B cell (primary cell): ENCODE measurements around the gene RGS7.

Experiments
- EZH2 ChIP-seq: IDR thresholded peaks from 2 replicates; pipeline ENCODE4 v1.6.1; 2012; ENCODE audit warnings: borderline replicate concordance, low read depth, mild to moderate bottlenecking, moderate library complexity, low read length; ENCODE audit not compliant: insufficient read depth, poor library complexity, severe bottlenecking
- TF ChIP-seq, protein P1 (sequence below): fragments of 200-600 bp; IDR thresholded peaks from one replicate; pipeline ENCODE4 v1.8.0; 2022; ENCODE audit warnings: antibody characterized with exemption, mild to moderate bottlenecking

DNA sequence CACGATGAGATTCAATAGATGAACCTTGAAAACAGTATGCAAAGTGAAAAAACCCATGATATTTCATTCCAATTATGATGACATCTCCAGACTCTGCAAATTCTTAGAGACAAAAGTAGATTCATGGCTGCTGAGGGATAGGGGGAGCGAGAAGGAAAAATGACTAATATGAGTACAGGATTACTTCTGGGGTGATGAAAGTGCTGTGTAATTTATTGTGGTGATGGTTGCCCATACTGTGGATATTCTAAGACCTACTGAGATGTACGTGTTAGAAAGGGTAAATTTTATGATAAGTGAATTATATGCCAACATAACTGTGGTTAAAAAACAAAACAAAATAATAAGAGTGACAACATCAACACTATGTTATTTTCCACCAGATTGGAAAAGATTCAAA is 18.9 kb upstream of the RGS7 start:
- TF ChIP-seq, protein P1, sequence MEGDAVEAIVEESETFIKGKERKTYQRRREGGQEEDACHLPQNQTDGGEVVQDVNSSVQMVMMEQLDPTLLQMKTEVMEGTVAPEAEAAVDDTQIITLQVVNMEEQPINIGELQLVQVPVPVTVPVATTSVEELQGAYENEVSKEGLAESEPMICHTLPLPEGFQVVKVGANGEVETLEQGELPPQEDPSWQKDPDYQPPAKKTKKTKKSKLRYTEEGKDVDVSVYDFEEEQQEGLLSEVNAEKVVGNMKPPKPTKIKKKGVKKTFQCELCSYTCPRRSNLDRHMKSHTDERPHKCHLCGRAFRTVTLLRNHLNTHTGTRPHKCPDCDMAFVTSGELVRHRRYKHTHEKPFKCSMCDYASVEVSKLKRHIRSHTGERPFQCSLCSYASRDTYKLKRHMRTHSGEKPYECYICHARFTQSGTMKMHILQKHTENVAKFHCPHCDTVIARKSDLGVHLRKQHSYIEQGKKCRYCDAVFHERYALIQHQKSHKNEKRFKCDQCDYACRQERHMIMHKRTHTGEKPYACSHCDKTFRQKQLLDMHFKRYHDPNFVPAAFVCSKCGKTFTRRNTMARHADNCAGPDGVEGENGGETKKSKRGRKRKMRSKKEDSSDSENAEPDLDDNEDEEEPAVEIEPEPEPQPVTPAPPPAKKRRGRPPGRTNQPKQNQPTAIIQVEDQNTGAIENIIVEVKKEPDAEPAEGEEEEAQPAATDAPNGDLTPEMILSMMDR: no peak
- TF ChIP-seq EZH2: no peak
